Large intestine (tissue), 3 donors: ENCODE results near the gene ANKMY1. TPM values are rescaled to one million over a fixed set of nuclear protein-coding genes. Genes with fewer than 3 reads are reported as not detected.

Experiments
- DNase-seq, 2 donors: peaks; one replicate each; pipeline versions ENCODE4 v3.0.0 to v3.0.0-alpha.2; 2013
- H3K27ac ChIP-seq: one replicate; pipeline ENCODE4 v1.5.1; 2013; ENCODE audit warnings: low read length
- H3K27me3 ChIP-seq: 2 replicates; pipeline ENCODE4 v1.6.1; 2013; ENCODE audit warnings: low read length; ENCODE audit not compliant: control insufficient read depth, insufficient read depth
- H3K36me3 ChIP-seq: 2 replicates; pipeline ENCODE4 v1.6.1; 2013; ENCODE audit warnings: low read length; ENCODE audit not compliant: control insufficient read depth, insufficient read depth
- H3K4me1 ChIP-seq: one replicate; pipeline ENCODE4 v1.6.1; 2013; ENCODE audit warnings: low read length; ENCODE audit not compliant: control insufficient read depth, insufficient read depth
- H3K4me3 ChIP-seq: one replicate; pipeline ENCODE4 v1.5.1; 2013; ENCODE audit warnings: low read length
- H3K9me3 ChIP-seq: one replicate; pipeline ENCODE4 v1.6.1; 2013; ENCODE audit warnings: mild to moderate bottlenecking, low read depth, low read length, moderate library complexity; ENCODE audit not compliant: control insufficient read depth
- WGBS: methylation state at CpG from one replicate; pipeline ENCODE4 v1.1.5; 2013; ENCODE audit warnings: low lambda C conversion rate; ENCODE audit not compliant: insufficient coverage; 5-methylcytosine and 5-hydroxymethylcytosine counted together
- polyA plus RNA-seq: library from polyadenylated mRNA; unstranded; fragments of 120-200 nt; gene quantifications from one replicate; pipeline ENCODE4 v1.2.1, GENCODE V29; 2013

The ANKMY1 gene
- polyA plus RNA-seq, 1 donor, result 14.0 TPM

DNA sequence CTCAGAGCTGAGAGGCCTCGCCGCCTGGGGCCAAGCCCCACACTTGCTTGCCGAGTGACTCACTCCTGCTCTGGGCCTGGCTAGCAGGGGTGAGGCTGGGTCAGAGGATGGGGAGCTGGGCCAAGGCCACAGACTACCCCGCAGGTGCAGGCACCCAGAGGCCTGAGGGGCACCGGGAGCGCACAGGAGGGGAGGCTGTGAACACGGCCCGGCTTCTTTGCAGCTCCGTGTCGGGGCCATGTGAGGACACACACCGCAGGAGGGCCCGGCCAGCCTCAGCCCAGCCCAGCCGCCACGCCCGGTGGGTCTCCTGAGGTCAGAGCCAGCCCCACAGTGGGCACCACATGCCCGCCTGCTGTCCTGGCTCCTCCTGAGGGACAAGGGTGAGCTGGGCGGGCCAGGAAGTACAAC is 113.9 kb downstream of the ANKMY1 start:
- no CpG with 5 or more reads among the region's 17 CpGs for WGBS
- Histone ChIP-seq H3K4me3 (no peak overlapping the region), H3K27ac (no peak overlapping the region), H3K9me3 (no peaks in the 10 kb centered on the region), H3K27me3 (no peaks in the 10 kb centered on the region), H3K36me3 (no peaks in the 10 kb centered on the region), H3K4me1 (no peaks in the 10 kb centered on the region)
- DNase-seq, result no peak

GRCh38 chr2:240442891-240443715 is 114.7 kb downstream of the ANKMY1 start:
- no peak overlapping the region for H3K4me3 ChIP-seq
- WGBS, result no CpG with 5 or more reads among the region's 25 CpGs
- DNase-seq, result no peak
- H3K27me3 ChIP-seq, result peaks cover 2% of the 10 kb centered on the region
- no peak overlapping the region for H3K27ac ChIP-seq
- H3K36me3 ChIP-seq, result no peaks in the 10 kb centered on the region
- no peaks in the 10 kb centered on the region for H3K9me3 ChIP-seq
- H3K4me1 ChIP-seq, result no peaks in the 10 kb centered on the region

- Histone ChIP-seq H3K9me3 (no peaks in the 10 kb centered on the region), H3K27me3 (peaks cover 13% of the 10 kb centered on the region), H3K4me1 (no peaks in the 10 kb centered on the region), H3K4me3 (no peak overlapping the region), H3K36me3 (no peaks in the 10 kb centered on the region), H3K27ac (no peak overlapping the region)
- no CpG with 5 or more reads among the region's 17 CpGs for WGBS
- no peak for DNase-seq
These were observed 115.8 kb downstream of the ANKMY1 start for GRCh38 chr2:240441993-240442411.

- Histone ChIP-seq H3K9me3 (no peaks in the 10 kb centered on the region), H3K27ac (no peak overlapping the region)
- WGBS, result no CpG with 5 or more reads among the region's 27 CpGs
These were observed 116.3 kb downstream of the ANKMY1 start for GRCh38 chr2:240441326-240441992.

DNA sequence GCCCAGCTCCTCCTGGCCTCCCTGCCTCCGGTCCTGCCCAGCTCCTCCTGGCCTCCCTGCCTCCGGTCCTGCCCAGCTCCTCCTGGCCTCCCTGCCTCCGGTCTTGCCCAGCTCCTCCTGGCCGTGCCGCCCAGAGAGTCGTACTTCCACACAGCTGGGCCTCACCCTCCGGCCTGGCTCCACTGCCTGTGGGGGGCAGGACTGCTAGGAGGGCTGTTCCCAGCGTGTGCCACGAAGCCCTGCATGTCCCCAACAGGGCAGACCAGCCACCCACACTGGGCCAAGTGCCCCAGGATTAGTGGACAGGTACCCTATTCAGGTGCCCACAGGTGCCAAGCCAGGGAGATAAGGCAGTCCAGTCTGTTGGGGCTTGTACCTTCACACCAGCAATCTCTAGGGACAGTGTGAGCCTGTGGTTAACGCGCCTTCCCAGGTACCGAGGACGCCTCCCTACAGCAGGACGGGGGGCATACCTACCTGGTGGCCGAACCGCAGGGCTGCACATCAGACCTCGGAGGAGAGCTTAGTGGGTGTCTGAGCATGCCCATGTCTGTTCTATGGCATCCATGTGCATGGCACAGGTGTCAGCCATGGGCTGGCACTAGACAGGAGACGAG is 117.0 kb downstream of the ANKMY1 start:
- Histone ChIP-seq H3K9me3 (no peaks in the 10 kb centered on the region), H3K4me3 (no peak overlapping the region), H3K27me3 (peaks cover 19% of the 10 kb centered on the region), H3K4me1 (no peaks in the 10 kb centered on the region), H3K27ac (no peak overlapping the region), H3K36me3 (no peaks in the 10 kb centered on the region)
- no CpG with 5 or more reads among the region's 18 CpGs for WGBS
- no peak for DNase-seq

More at GRCh38 chr2:240441326-240441992, 116.3 kb downstream of the ANKMY1 start:
- Histone ChIP-seq H3K27me3 (peaks cover 18% of the 10 kb centered on the region), H3K4me1 (no peaks in the 10 kb centered on the region), H3K36me3 (no peaks in the 10 kb centered on the region), H3K4me3 (no peak overlapping the region)
- DNase-seq, result no peak

DNA sequence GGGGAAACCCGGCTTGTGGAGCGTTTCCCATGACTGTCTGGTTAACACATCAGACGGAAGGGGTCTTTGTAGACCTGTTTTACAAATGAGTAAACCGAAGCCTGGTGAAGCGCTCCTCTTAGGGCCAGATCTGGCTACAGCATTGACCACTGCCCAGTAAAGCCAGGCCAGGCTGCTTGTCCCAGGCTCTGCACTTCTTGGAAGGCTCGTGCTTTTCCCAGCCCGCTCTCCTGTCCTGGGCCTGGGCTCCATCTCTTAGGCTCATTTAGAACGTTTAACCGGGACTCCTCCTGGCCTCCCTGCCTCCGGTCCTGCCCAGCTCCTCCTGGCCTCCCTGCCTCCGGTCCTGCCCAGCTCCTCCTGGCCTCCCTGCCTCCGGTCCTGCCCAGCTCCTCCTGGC is 117.5 kb downstream of the ANKMY1 start:
- no peaks in the 10 kb centered on the region for H3K9me3 ChIP-seq
- DNase-seq, result no peak
- H3K36me3 ChIP-seq, result no peaks in the 10 kb centered on the region
- H3K27ac ChIP-seq, result no peak overlapping the region
- H3K4me1 ChIP-seq, result no peaks in the 10 kb centered on the region
- H3K27me3 ChIP-seq, result peaks cover 19% of the 10 kb centered on the region
- H3K4me3 ChIP-seq, result no peak overlapping the region
- WGBS, result 100% methylated on average over 1 of the region's 12 CpGs

- WGBS, result no CpG with 5 or more reads among the region's 15 CpGs
- H3K36me3 ChIP-seq, result no peaks in the 10 kb centered on the region
- H3K27me3 ChIP-seq, result peaks cover 21% of the 10 kb centered on the region
- H3K4me3 ChIP-seq, result no peak overlapping the region
- H3K27ac ChIP-seq, result no peak overlapping the region
- DNase-seq, result no peak
- H3K4me1 ChIP-seq, result no peaks in the 10 kb centered on the region
- H3K9me3 ChIP-seq, result no peaks in the 10 kb centered on the region
These were observed 118.1 kb downstream of the ANKMY1 start for GRCh38 chr2:240439698-240440151.

DNA sequence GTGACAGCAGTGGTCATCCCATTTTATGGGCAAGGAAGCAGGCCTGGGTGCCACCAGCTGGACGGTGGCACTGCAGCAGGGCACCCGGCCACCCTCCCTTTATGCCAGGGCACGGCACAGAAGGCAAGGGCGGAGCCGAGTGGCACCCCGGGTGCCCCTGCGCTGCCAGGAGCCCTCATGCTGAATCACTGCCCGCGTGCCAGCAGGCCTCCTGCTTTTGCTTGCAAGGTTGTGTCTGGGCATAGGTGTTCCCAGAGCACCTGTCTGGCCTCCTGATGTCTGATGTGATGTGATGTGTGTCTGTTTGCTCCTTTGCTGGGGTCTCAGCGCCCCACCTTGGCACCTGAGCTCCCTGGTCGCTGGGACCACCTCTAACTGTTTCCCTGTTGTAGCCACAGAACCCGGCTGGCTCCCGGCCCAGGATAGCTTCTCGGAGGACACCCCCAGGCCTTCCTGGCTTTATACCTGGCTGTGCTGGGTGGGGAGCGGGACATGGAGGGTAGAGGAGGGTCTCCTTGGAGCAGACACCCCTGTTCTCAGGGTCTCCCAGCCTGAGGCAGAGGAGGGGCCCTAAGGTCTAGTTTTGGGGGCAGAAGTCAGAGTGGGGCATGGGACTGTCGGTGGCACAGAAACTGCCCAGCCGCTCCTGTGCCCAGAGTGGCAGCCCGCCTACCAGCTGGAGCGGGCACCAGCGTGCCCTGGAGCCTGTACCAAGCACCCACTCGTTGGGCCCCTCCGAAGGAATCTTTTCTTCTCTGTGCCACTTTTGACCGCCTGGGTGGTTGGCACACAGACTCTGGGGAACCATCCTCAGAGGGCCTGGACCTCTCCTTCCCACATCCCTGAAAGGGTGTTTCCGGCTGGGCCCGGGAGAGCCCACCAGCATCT is 118.7 kb downstream of the ANKMY1 start:
- DNase-seq, result no peak
- H3K27ac ChIP-seq, result no peak overlapping the region
- peaks cover 28% of the 10 kb centered on the region for H3K27me3 ChIP-seq
- WGBS, result no CpG with 5 or more reads among the region's 25 CpGs
- H3K4me3 ChIP-seq, result no peak overlapping the region
- no peaks in the 10 kb centered on the region for H3K36me3 ChIP-seq
- H3K9me3 ChIP-seq, result no peaks in the 10 kb centered on the region
- H3K4me1 ChIP-seq, result no peaks in the 10 kb centered on the region

GRCh38 chr2:240437861-240438809 is 119.7 kb downstream of the ANKMY1 start:
- peak; percentile 37 to 41 for DNase-seq
- H3K4me3 ChIP-seq, result no peak overlapping the region
- peaks cover 37% of the 10 kb centered on the region for H3K27me3 ChIP-seq
- no CpG with 5 or more reads among the region's 24 CpGs for WGBS
- H3K27ac ChIP-seq, result no peak overlapping the region
- H3K36me3 ChIP-seq, result no peaks in the 10 kb centered on the region
- no peaks in the 10 kb centered on the region for H3K4me1 ChIP-seq
- no peaks in the 10 kb centered on the region for H3K9me3 ChIP-seq
